HEK293T (cell line): ENCODE data around the gene NKX2-1.
A peak's percentile ranks its signal among the peaks of the same experiment; 100 is the strongest.
"Not testable (repeated sequence)": the region's sequence is repeated elsewhere in the genome, so short reads cannot be mapped to it uniquely, and the experiment has no call there.

Source experiments
- CTCF ChIA-PET: fragments of 350-600 bp; formaldehyde crosslinking; extraction: SDS; loops from one replicate; lab custom pipeline; 2021; ENCODE audit warnings: antibody characterized with exemption, inconsistent platforms; lab: Yijun Ruan, JAX
- POLR2A ChIA-PET: fragments of 350-600 bp; formaldehyde crosslinking; extraction: SDS; loops from one replicate; lab custom pipeline; 2020; ENCODE audit warnings: antibody characterized with exemption, inconsistent platforms; lab: Yijun Ruan, JAX
- DNase-seq: peaks from one replicate; pipeline ENCODE4 v3.0.0; 2012; ENCODE audit warnings: mixed read lengths; ENCODE audit errors: extremely low spot score
- ARNT ChIP-seq: fragments of 450-650 bp; IDR thresholded peaks from 2 replicates; pipeline ENCODE4 v1.6.1; 2017; ENCODE audit warnings: mild to moderate bottlenecking
- BHLHE40 ChIP-seq: fragments of 450-650 bp; IDR thresholded peaks from 2 replicates; pipeline ENCODE4 v1.6.1; 2016; ENCODE audit warnings: mild to moderate bottlenecking, moderate library complexity, borderline replicate concordance
- CTBP1 ChIP-seq: fragments of 450-650 bp; IDR thresholded peaks from 2 replicates; pipeline ENCODE4 v1.6.1; 2016; ENCODE audit warnings: borderline replicate concordance
- ELF4 ChIP-seq: fragments of 450-650 bp; IDR thresholded peaks from 2 replicates; pipeline ENCODE4 v1.6.1; 2017; ENCODE audit warnings: antibody characterized with exemption
- FOXA1 ChIP-seq: fragments of 450-650 bp; IDR thresholded peaks from 2 replicates; pipeline ENCODE4 v1.6.1; 2016; ENCODE audit warnings: mild to moderate bottlenecking
- FOXK2 ChIP-seq: fragments of 450-650 bp; IDR thresholded peaks from 2 replicates; pipeline ENCODE4 v1.6.1; 2016; ENCODE audit warnings: mild to moderate bottlenecking
- FOXM1 ChIP-seq: fragments of 450-650 bp; IDR thresholded peaks from 2 replicates; pipeline ENCODE4 v1.6.1; 2017; ENCODE audit warnings: mild to moderate bottlenecking, borderline replicate concordance
- HDGF ChIP-seq: fragments of 450-650 bp; IDR thresholded peaks from 2 replicates; pipeline ENCODE4 v1.6.1; 2017; ENCODE audit warnings: antibody characterized with exemption, borderline replicate concordance
- L3MBTL2 ChIP-seq: fragments of 450-650 bp; conservative IDR thresholded peaks from 2 replicates; pipeline ENCODE4 v1.6.1; 2016; ENCODE audit warnings: mild to moderate bottlenecking
- LEF1 ChIP-seq: fragments of 450-650 bp; IDR thresholded peaks from 2 replicates; pipeline ENCODE4 v1.6.1; 2017; ENCODE audit warnings: mild to moderate bottlenecking, borderline replicate concordance
- NFRKB ChIP-seq: fragments of 450-650 bp; IDR thresholded peaks from 2 replicates; pipeline ENCODE4 v1.6.1; 2016; ENCODE audit warnings: mild to moderate bottlenecking, moderate library complexity
- SP1 ChIP-seq: fragments of 450-650 bp; IDR thresholded peaks from 2 replicates; pipeline ENCODE4 v1.6.1; 2017
- SUZ12 ChIP-seq: fragments of 450-650 bp; IDR thresholded peaks from 2 replicates; pipeline ENCODE4 v1.6.1; 2016; ENCODE audit warnings: mild to moderate bottlenecking
- TARDBP ChIP-seq: fragments of 450-650 bp; IDR thresholded peaks from 2 replicates; pipeline ENCODE4 v1.6.1; 2016
- ZNF384 ChIP-seq: fragments of 450-650 bp; IDR thresholded peaks from 2 replicates; pipeline ENCODE4 v1.6.1; 2016
- TF ChIP-seq, protein P1 (sequence below): fragments of 450-650 bp; IDR thresholded peaks from 2 replicates; pipeline ENCODE4 v1.6.1; 2016

Gene NKX2-1

DNA sequence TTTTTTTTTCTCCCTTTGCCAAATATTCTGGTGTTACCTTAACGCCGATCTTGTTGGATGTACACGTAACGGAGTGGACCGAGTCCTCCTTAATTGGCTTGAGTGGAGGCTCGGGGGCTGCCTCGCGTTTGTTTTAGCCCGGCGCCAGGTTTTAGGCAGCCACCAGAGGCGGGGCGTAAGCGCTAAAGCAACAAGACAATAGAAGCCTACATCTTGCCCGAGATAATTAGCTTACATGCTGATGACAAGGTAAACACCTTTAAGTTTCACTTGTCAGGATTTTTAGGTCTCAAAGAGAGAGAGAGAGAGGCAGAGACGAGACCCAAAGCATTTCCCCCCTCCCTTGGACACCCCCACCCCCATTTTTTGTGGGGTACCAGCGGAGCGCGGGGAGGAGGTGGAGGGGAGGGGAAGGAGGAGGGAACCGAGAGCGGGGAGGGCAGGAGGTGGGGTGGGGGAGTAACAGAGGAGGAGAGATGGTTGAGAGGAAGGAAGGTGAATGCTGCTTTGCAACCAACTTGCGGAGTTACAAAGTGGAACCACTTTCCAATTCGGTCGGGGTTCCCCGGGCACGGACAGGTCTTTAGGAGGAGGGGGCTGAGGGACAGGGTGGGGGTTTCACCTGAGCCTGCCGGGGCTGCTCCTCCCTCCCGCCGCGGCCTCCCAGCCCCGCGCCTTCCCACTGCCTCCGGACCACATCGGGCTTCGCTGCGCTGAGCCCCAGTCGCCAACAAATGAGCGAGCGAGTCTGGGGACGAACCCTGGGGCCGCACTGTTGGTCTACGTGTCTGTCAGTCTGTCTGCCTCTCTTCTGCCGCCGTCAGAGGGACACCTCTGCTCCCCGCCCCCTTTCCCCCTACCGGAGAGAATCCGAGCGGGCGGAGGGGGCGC is at the start of gene NKX2-1:
NKX2-1 (minus strand) TSS at position 802 of the 891 bp plus-strand sequence; CDS start at position 699, 103 bp downstream.
- POLR2A ChIA-PET = interaction anchor here (1.2 kb wide), 1 partner anchor 19 kb away, joined by 4 read pairs; no protein-coding TSS in a partner anchor

DNA sequence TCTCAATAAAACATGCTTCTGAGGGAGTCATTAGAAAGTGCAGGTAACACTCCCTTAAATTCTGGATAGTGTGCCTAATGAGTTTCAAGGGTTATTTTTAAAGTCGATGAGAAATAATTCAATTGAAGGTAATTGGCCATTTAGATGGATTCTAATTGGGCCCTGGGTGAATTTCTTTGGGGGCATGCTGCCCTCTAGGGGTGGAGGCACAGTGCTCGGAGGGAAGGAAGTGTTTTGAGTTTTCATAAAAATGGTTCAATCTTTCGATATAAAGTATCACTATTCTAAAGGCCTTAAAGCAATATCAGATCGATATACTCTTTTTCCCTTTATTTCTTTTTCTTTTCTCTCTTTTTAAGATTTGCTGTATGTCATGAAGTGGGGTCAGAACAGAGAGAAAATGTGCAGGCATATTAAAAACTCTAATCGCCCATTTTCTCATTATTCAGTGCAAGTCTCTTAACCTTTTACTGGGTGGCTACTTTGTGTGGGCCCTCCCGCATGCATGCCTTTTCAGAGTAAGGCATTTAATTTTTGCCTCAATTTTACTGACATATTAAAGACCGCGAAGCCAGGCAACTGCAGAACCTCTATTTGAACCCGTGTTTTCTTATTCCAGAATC is 36.9 kb upstream of the NKX2-1 start:
- peak; percentile 51 for DNase-seq
- CTCF ChIA-PET = interaction anchor here (0.6 to 1.1 kb wide), 5 partner anchors 18 to 524 kb away, joined by 3 to 5 read pairs (median 4); no protein-coding TSS in a partner anchor
- POLR2A ChIA-PET = no interaction called here
- TF ChIP-seq LEF1 (no peak), ZNF384 (no peak), TARDBP (no peak), BHLHE40 (no peak), CTBP1 (no peak), ELF4 (no peak), SP1 (no peak), ARNT (no peak), FOXK2 (no peak), FOXM1 (no peak), FOXA1 (no peak), L3MBTL2 (no peak), NFRKB (no peak), HDGF (no peak)
- TF ChIP-seq, protein P1, sequence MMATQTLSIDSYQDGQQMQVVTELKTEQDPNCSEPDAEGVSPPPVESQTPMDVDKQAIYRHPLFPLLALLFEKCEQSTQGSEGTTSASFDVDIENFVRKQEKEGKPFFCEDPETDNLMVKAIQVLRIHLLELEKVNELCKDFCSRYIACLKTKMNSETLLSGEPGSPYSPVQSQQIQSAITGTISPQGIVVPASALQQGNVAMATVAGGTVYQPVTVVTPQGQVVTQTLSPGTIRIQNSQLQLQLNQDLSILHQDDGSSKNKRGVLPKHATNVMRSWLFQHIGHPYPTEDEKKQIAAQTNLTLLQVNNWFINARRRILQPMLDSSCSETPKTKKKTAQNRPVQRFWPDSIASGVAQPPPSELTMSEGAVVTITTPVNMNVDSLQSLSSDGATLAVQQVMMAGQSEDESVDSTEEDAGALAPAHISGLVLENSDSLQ = no peak

More for the DNA sequence above, at the start of gene NKX2-1:
- TF ChIP-seq TARDBP = no peak
- no peak for TF ChIP-seq ARNT
- TF ChIP-seq, protein P1 = peak; percentile 87
- no peak for TF ChIP-seq FOXM1
- TF ChIP-seq SUZ12 = no peak
- CTCF ChIA-PET = interaction anchor here (0.5 to 1.5 kb wide), 4 partner anchors 12 to 450 kb away, joined by 3 to 5 read pairs (median 5); no protein-coding TSS in a partner anchor
- peak; percentile 51 for DNase-seq

DNA sequence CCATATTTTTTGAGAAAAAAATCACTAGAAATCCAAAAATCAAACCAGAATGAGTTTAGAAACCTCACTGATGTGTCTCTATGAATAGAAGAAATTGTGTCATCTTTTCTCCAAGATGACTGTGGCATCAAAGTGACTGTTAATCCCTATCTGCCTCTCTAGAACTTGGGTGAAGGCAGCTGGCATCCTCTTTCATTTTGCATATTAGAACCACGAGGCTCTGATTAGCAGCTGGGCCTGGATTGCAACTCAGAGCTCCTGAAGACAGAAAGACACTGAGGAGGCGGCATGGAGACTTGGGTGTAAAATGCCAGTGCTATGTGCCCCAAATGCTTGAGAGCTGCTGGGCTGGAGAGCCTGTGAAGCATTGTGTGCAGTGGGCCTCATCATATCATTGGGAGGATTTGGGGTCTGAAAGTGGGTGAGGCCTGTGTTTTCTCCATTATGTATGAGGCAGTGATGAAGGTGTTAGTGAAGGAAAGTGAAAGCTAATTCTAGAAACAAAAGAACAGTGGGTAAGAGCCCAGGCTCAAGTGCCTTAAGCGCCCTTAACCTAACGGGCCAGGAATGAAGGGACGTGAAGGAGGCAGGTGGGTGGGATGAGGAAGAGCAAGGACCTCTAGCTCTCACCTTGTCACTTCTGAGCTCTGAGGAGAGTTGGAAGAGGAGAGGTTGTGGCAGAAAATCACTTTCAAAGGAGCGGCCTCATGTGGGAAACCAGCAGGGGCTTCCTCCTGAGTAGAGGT is 36.1 kb upstream of the NKX2-1 start:
- ChIA-PET CTCF (interaction anchor here (0.6 to 3.8 kb wide), 8 partner anchors 32 to 523 kb away, joined by 3 to 39 read pairs (median 3); no protein-coding TSS in a partner anchor), POLR2A (interaction anchor here (0.8 kb wide), 1 partner anchor 52 kb away, joined by 3 read pairs; no protein-coding TSS in a partner anchor)
- TF ChIP-seq FOXA1 = no peak
- no peak for TF ChIP-seq SP1
- TF ChIP-seq L3MBTL2 = no peak
- no peak for TF ChIP-seq FOXM1
- no peak for TF ChIP-seq ELF4
- no peak for TF ChIP-seq ARNT
- TF ChIP-seq, protein P1 = no peak
- no peak for DNase-seq

DNA sequence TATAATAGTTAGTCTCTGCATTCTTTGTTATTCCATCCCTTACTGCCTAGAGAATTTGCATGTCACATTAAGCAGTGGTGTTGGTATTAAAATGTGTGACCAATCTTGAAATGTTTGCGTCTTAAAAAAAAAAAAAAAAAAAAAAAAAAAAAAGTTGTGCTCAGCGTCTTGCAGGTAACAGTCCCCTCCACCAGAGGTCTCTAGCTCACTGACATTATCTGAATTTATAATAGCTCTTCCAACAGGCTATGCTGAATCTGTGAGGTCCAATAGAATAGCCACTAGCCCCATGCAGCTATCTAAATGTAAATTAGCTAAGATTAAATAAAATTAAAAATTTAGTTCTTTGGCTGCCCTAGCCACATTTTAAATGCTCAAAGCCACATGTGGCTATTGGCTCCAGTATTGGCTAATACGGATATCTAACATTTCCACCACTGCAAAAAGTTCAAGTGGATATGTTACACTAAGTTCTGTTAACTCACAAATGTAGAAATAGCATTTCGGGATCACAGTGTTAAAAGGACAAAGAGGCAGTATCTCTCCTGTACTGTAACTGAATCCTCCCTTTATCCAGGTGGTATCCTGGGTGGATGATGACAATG is 33.7 kb upstream of the NKX2-1 start:
- peak; percentile 65 for DNase-seq
- TF ChIP-seq L3MBTL2 = no peak
- peak; percentile 98 for TF ChIP-seq ZNF384
- TF ChIP-seq FOXM1 = no peak
- TF ChIP-seq LEF1 = no peak
- TF ChIP-seq ARNT = no peak
- ChIA-PET CTCF (interaction anchor here (0.6 to 3.8 kb wide), 29 partner anchors 8 to 642 kb away, joined by 3 to 39 read pairs (median 4); partner anchors contain the start of genes NKX2-8 and SLC25A21), POLR2A (no interaction called here)

DNA sequence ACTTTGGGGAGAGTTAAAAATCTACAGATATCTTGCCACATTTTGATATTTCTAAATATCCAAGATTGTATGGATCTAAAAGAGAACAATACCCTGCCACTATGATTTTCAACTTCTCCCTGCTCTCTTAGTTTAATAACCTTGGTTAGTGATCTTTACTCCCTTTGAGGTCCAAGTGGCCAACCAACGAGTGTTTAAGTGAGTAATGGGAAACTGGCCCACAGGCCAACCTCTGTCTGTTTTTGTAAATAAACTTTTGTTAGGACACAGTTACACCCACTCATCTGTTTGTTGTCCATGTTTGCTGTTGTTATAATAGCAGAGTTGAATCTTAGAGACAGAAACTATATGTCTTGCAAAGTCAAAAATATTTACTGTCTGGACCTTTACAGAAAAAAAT is 30.9 kb upstream of the NKX2-1 start:
- DNase-seq = no peak
- CTCF ChIA-PET = no interaction called here
- POLR2A ChIA-PET = no interaction called here
- TF ChIP-seq, protein P1 = no peak
- TF ChIP-seq NFRKB (no peak), LEF1 (no peak), ARNT (no peak), L3MBTL2 (no peak), BHLHE40 (no peak), SP1 (no peak), FOXA1 (no peak), CTBP1 (no peak), FOXK2 (no peak), TARDBP (no peak), FOXM1 (no peak)

DNA sequence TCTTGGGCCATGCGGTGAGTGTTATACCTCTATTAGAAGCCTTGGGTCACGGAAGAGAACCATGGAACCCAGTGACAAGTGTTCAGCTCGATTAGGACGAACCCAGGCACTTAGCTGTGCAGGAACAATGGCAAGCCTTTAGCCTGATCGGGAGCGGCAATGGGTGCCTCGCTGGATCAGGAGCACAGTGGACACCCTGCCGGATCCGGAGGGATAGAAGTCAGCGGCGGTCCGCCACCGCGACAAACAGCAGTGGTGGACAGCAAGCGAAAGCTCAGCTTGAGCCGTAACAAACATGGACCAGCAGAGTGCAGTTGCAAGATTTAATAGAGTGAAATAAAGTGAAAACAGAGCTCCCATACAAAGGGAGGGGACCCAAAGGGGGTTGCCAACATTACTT is 24.2 kb upstream of the NKX2-1 start:
- POLR2A ChIA-PET = not testable (repeated sequence)
- CTCF ChIA-PET = interaction anchor here (2.4 kb wide), 1 partner anchor 9 kb away, joined by 8 read pairs; no protein-coding TSS in a partner anchor

More for the DNA sequence above, 24.2 kb upstream of the NKX2-1 start:
- DNase-seq = not testable (repeated sequence)
